ENCODE data around the gene TNFRSF4.
"Not testable (repeated sequence)": the region's sequence is repeated elsewhere in the genome, so short reads cannot be mapped to it uniquely, and the experiment has no call there.

Gene TNFRSF4

GRCh38 chr1:1196431-1197187 lies 17.3 kb downstream of the TNFRSF4 start:
- no peak overlapping the region for H3K4me3 ChIP-seq (replicated peaks; ENCODE audit: low read depth, low read length)
- TF ChIP-seq CTCF (IDR thresholded peaks at IDR 0.05; ENCODE audit: low read length, missing control alignments), result no peak
- DNase-seq (ENCODE audit: low read depth), result no peak

- not testable (repeated sequence) for H3K4me3 ChIP-seq (replicated peaks; ENCODE audit: low read depth, low read length); DNase-seq (ENCODE audit: low read depth)
Observed at GRCh38 chr1:1195726-1196125, 18.2 kb downstream of the TNFRSF4 start.

GRCh38 chr1:1194723-1195122 lies 19.2 kb downstream of the TNFRSF4 start:
- peak; percentile 9 for DNase-seq (ENCODE audit: low read depth)
- no peak overlapping the region for H3K4me3 ChIP-seq (replicated peaks; ENCODE audit: low read depth, low read length)
- TF ChIP-seq CTCF (IDR thresholded peaks at IDR 0.05; ENCODE audit: low read length, missing control alignments), result no peak

GRCh38 chr1:1191734-1192133 lies 22.2 kb downstream of the TNFRSF4 start:
- DNase-seq (ENCODE audit: low read depth), result no peak
- TF ChIP-seq CTCF (IDR thresholded peaks at IDR 0.05; ENCODE audit: low read length, missing control alignments), result no peak
- no peak overlapping the region for H3K4me3 ChIP-seq (replicated peaks; ENCODE audit: low read depth, low read length)

GRCh38 chr1:1189111-1189510 lies 24.8 kb downstream of the TNFRSF4 start:
- no peak for DNase-seq (ENCODE audit: low read depth)
- TF ChIP-seq CTCF (IDR thresholded peaks at IDR 0.05; ENCODE audit: low read length, missing control alignments), result no peak
- H3K4me3 ChIP-seq (replicated peaks; ENCODE audit: low read depth, low read length), result no peak overlapping the region

- DNase-seq (ENCODE audit: low read depth), result no peak
- no peak for TF ChIP-seq CTCF (IDR thresholded peaks at IDR 0.05; ENCODE audit: low read length, missing control alignments)
- H3K4me3 ChIP-seq (replicated peaks; ENCODE audit: low read depth, low read length), result no peak overlapping the region
Observed at GRCh38 chr1:1187938-1188337, 26.0 kb downstream of the TNFRSF4 start.

GRCh38 chr1:1185101-1185765 lies 28.7 kb downstream of the TNFRSF4 start:
- no peak for DNase-seq (ENCODE audit: low read depth)
- TF ChIP-seq CTCF (IDR thresholded peaks at IDR 0.05; ENCODE audit: low read length, missing control alignments), result no peak

More at GRCh38 chr1:1185101-1185765, 28.7 kb downstream of the TNFRSF4 start:
- no peak overlapping the region for H3K4me3 ChIP-seq (replicated peaks; ENCODE audit: low read depth, low read length)
